ENCODE results near the gene SERPINB7. TPM values are rescaled to one million over a fixed set of nuclear protein-coding genes. Genes with fewer than 3 reads are reported as not detected.
"Not testable (repeated sequence)": the region's sequence is repeated elsewhere in the genome, so short reads cannot be mapped to it uniquely, and the experiment has no call there.

SERPINB7 gene
- total RNA-seq, 1 donor from 2014 or later = 18.0 TPM

- no peaks in the 10 kb centered on the region for H3K27me3 ChIP-seq (ENCODE audit: insufficient read depth, low read length)
- peak; percentile 8 for DNase-seq (ENCODE audit: low read depth)
- H3K27ac ChIP-seq (ENCODE audit: low read depth, low read length) = no peak overlapping the region
Measured at GRCh38 chr18:63758615-63759240, 16.5 kb upstream of the SERPINB7 start.

GRCh38 chr18:63759786-63760185 lies 15.4 kb upstream of the SERPINB7 start:
- not testable (repeated sequence) for H3K4me1 Mint-ChIP-seq (ENCODE audit: low read depth, unreplicated experiment); H3K4me1 ChIP-seq (ENCODE audit: insufficient read depth, low read length); H4K20me1 ChIP-seq (ENCODE audit: insufficient read depth, low read length); H3K79me2 ChIP-seq (ENCODE audit: insufficient read depth, low read length); H3K4me3 ChIP-seq (ENCODE audit: insufficient read depth, low read depth, low read length); DNase-seq (ENCODE audit: low read depth); H3K27ac Mint-ChIP-seq (ENCODE audit: unreplicated experiment); H3K36me3 Mint-ChIP-seq (ENCODE audit: low read depth, unreplicated experiment); H3K4me2 ChIP-seq (ENCODE audit: low read length); H3K27me3 ChIP-seq (ENCODE audit: insufficient read depth, low read length); H3K36me3 ChIP-seq (ENCODE audit: insufficient read depth, low read length); H3K9me3 ChIP-seq (ENCODE audit: insufficient read depth, low read depth, low read length); H3K27me3 Mint-ChIP-seq (ENCODE audit: low read depth, unreplicated experiment); H2AFZ ChIP-seq (ENCODE audit: low read depth, low read length); H3K9ac ChIP-seq (ENCODE audit: low read length); H3K4me3 Mint-ChIP-seq (ENCODE audit: unreplicated experiment); H3K27ac ChIP-seq (ENCODE audit: low read depth, low read length); FAIRE-seq
- H3K9me3 Mint-ChIP-seq (ENCODE audit: unreplicated experiment) = peaks cover 13% of the 10 kb centered on the region

More at GRCh38 chr18:63758615-63759240, 16.5 kb upstream of the SERPINB7 start:
- Histone ChIP-seq H3K4me1 (ENCODE audit: insufficient read depth, low read length) (peaks cover 7% of the 10 kb centered on the region), H2AFZ (ENCODE audit: low read depth, low read length) (no peak overlapping the region), H3K4me2 (ENCODE audit: low read length) (no peak overlapping the region), H4K20me1 (ENCODE audit: insufficient read depth, low read length) (no peaks in the 10 kb centered on the region), H3K9ac (ENCODE audit: low read length) (no peak overlapping the region), H3K79me2 (ENCODE audit: insufficient read depth, low read length) (no peaks in the 10 kb centered on the region), H3K9me3 (ENCODE audit: insufficient read depth, low read depth, low read length) (no peaks in the 10 kb centered on the region), H3K36me3 (ENCODE audit: insufficient read depth, low read length) (no peaks in the 10 kb centered on the region), H3K4me3 (ENCODE audit: insufficient read depth, low read depth, low read length) (no peak overlapping the region)
- Mint-ChIP-seq H3K4me3 (ENCODE audit: unreplicated experiment) (no peak overlapping the region), H3K27me3 (ENCODE audit: low read depth, unreplicated experiment) (no peaks in the 10 kb centered on the region), H3K9me3 (ENCODE audit: unreplicated experiment) (peaks cover 13% of the 10 kb centered on the region), H3K36me3 (ENCODE audit: low read depth, unreplicated experiment) (peaks cover 6% of the 10 kb centered on the region), H3K4me1 (ENCODE audit: low read depth, unreplicated experiment) (no peaks in the 10 kb centered on the region), H3K27ac (ENCODE audit: unreplicated experiment) (no peak overlapping the region)
- no peak for FAIRE-seq
- no peak for TF ChIP-seq EZH2 (IDR thresholded peaks at IDR 0.05; ENCODE audit: insufficient read depth, low read length)
- TF ChIP-seq CTCF (IDR thresholded peaks at IDR 0.05; ENCODE audit: insufficient read depth, low read depth, low read length) = no peak

GRCh38 chr18:63762518-63762917 lies 12.7 kb upstream of the SERPINB7 start:
- Histone ChIP-seq H3K4me3 (ENCODE audit: insufficient read depth, low read depth, low read length) (no peak overlapping the region), H4K20me1 (ENCODE audit: insufficient read depth, low read length) (no peaks in the 10 kb centered on the region), H3K27ac (ENCODE audit: low read depth, low read length) (no peak overlapping the region), H3K27me3 (ENCODE audit: insufficient read depth, low read length) (no peaks in the 10 kb centered on the region), H2AFZ (ENCODE audit: low read depth, low read length) (no peak overlapping the region), H3K4me2 (ENCODE audit: low read length) (no peak overlapping the region), H3K9me3 (ENCODE audit: insufficient read depth, low read depth, low read length) (no peaks in the 10 kb centered on the region), H3K79me2 (ENCODE audit: insufficient read depth, low read length) (no peaks in the 10 kb centered on the region), H3K9ac (ENCODE audit: low read length) (no peak overlapping the region), H3K4me1 (ENCODE audit: insufficient read depth, low read length) (peaks cover 7% of the 10 kb centered on the region), H3K36me3 (ENCODE audit: insufficient read depth, low read length) (no peaks in the 10 kb centered on the region)
- no peaks in the 10 kb centered on the region for H3K4me1 Mint-ChIP-seq (ENCODE audit: low read depth, unreplicated experiment)
- no peak overlapping the region for H3K27ac Mint-ChIP-seq (ENCODE audit: unreplicated experiment)
- peaks cover 13% of the 10 kb centered on the region for H3K9me3 Mint-ChIP-seq (ENCODE audit: unreplicated experiment)
- no peak overlapping the region for H3K4me3 Mint-ChIP-seq (ENCODE audit: unreplicated experiment)
- TF ChIP-seq CTCF (IDR thresholded peaks at IDR 0.05; ENCODE audit: insufficient read depth, low read depth, low read length) = no peak
- no peak for TF ChIP-seq EZH2 (IDR thresholded peaks at IDR 0.05; ENCODE audit: insufficient read depth, low read length)
- DNase-seq (ENCODE audit: low read depth) = peak; percentile 45
- peaks cover 6% of the 10 kb centered on the region for H3K36me3 Mint-ChIP-seq (ENCODE audit: low read depth, unreplicated experiment)
- H3K27me3 Mint-ChIP-seq (ENCODE audit: low read depth, unreplicated experiment) = no peaks in the 10 kb centered on the region
- FAIRE-seq = peak; percentile 55
